ENCODE results near the gene TOP3B. TPM values are rescaled to one million over a fixed set of nuclear protein-coding genes. Genes with fewer than 3 reads are reported as not detected.

Gene TOP3B
- total and polyA plus RNA-seq, 9 of the 15 experiments (the other 6 are each of a cell fraction or from before 2014, with no cell fraction given): 3.0 to 188 (median 112) TPM

- 0 out of 2 replicates have a peak, but pooled peaks have one; percentile 27 for TF ChIP-seq CEBPZ (IDR thresholded peaks at IDR 0.05; ENCODE audit: borderline replicate concordance, low read depth, low read length)
- no peak for TF ChIP-seq SMARCB1 (IDR thresholded peaks at IDR 0.05; ENCODE audit: insufficient read length, low read depth)
- TF ChIP-seq HMBOX1 (IDR thresholded peaks at IDR 0.05): no peak
- TF ChIP-seq SMC3 (conservative IDR thresholded peaks at IDR 0.05; ENCODE audit: insufficient read depth, low read depth, low read length): 0 out of 2 replicates have a peak, but pooled peaks have one; percentile 16
- TF ChIP-seq NR0B1 (IDR thresholded peaks at IDR 0.05; ENCODE audit: partially characterized antibody): no peak
- no peak for TF ChIP-seq SRSF1 (IDR thresholded peaks at IDR 0.05; ENCODE audit: low read depth, low read length)
- no peak for TF ChIP-seq ZNF23 (CRISPR knock-in tag; IDR thresholded peaks at IDR 0.05)
- no peak for TF ChIP-seq ZNF644 (tag; IDR thresholded peaks at IDR 0.05; ENCODE audit: low read depth)
- no peak for TF ChIP-seq HDAC2 (IDR thresholded peaks at IDR 0.05)
- peak; percentile 95 for TF ChIP-seq ELF4 (CRISPR knock-in tag; IDR thresholded peaks at IDR 0.05)
- TF ChIP-seq CTBP1 (IDR thresholded peaks at IDR 0.05; ENCODE audit: borderline replicate concordance): no peak
- TF ChIP-seq LARP7 (IDR thresholded peaks at IDR 0.05): no peak
- TF ChIP-seq GABPB1 (CRISPR knock-in tag; IDR thresholded peaks at IDR 0.05): no peak
- no peak for TF ChIP-seq ZBTB26 (CRISPR knock-in tag; IDR thresholded peaks at IDR 0.05)
- no peak for TF ChIP-seq CHAMP1 (IDR thresholded peaks at IDR 0.05)
- TF ChIP-seq TEAD1 (CRISPR knock-in tag; IDR thresholded peaks at IDR 0.05): no peak
- no peak for TF ChIP-seq SLC30A9 (CRISPR knock-in tag; IDR thresholded peaks at IDR 0.05)
- no peak for TF ChIP-seq ZNF507 (tag; conservative IDR thresholded peaks at IDR 0.05)
- TF ChIP-seq ZC3H11A (IDR thresholded peaks at IDR 0.05; ENCODE audit: low read depth, low read length): peak; percentile 36; the same call in 1 of the 2 replicates
- TF ChIP-seq SIN3A (IDR thresholded peaks at IDR 0.05; ENCODE audit: borderline replicate concordance in 2 of 2, control insufficient read depth in 1 of 2, low read depth in 2 of 2, low read length in 2 of 2): no peak
These were observed 4.8 kb downstream of the TOP3B start (continued) for GRCh38 chr22:21977814-21978213.
